ENCODE measurements around the gene AQP6.

GRCh38 chr12:50019524-50019923 is 46.8 kb downstream of the AQP6 start:
- TF ChIP-seq, protein P1, sequence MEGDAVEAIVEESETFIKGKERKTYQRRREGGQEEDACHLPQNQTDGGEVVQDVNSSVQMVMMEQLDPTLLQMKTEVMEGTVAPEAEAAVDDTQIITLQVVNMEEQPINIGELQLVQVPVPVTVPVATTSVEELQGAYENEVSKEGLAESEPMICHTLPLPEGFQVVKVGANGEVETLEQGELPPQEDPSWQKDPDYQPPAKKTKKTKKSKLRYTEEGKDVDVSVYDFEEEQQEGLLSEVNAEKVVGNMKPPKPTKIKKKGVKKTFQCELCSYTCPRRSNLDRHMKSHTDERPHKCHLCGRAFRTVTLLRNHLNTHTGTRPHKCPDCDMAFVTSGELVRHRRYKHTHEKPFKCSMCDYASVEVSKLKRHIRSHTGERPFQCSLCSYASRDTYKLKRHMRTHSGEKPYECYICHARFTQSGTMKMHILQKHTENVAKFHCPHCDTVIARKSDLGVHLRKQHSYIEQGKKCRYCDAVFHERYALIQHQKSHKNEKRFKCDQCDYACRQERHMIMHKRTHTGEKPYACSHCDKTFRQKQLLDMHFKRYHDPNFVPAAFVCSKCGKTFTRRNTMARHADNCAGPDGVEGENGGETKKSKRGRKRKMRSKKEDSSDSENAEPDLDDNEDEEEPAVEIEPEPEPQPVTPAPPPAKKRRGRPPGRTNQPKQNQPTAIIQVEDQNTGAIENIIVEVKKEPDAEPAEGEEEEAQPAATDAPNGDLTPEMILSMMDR (IDR thresholded peaks at IDR 0.05), result no peak
- TF ChIP-seq POLR2AphosphoS5 (IDR thresholded peaks at IDR 0.05; ENCODE audit: low read depth, low read length) (no peak), SIN3A (IDR thresholded peaks at IDR 0.05; ENCODE audit: borderline replicate concordance, insufficient read depth, low read depth, low read length) (no peak), REST (IDR thresholded peaks at IDR 0.05; ENCODE audit: insufficient read depth in 1 of 2, low read depth in 2 of 2, low read length in 1 of 2) (no peak)

All from Panc1 (cell line).